ENCODE measurements around the gene COP1. TPM values are rescaled to one million over a fixed set of nuclear protein-coding genes. Genes with fewer than 3 reads are reported as not detected.

Gene COP1
- polyA plus RNA-seq, 3 donors: 44.0 to 74.2 (median 68.6) TPM

DNA sequence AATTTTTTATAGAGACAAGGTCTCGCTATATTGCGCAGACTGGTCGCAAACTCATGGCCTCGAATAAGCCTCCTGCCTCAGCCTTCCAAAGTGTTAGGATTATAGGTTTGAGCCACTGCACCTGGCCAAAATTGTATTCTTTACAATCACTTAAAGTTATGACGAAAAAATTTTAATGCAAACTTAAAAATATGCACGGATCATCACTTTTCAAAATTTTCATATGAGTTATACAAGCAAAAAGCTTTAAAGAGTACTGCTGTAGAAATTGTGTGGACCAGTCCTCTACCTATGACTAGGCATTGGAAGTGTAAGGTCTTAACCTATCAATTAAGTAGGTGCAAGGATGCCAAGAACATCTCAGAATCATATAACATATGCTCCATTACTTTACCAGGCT lies 34.9 kb downstream of the COP1 start:
- no peaks in the 10 kb centered on the region for H3K4me1 ChIP-seq (ENCODE audit: control insufficient read depth in 1 of 2, insufficient read depth in 2 of 2, low read length in 2 of 2)
- TF ChIP-seq, protein P1, sequence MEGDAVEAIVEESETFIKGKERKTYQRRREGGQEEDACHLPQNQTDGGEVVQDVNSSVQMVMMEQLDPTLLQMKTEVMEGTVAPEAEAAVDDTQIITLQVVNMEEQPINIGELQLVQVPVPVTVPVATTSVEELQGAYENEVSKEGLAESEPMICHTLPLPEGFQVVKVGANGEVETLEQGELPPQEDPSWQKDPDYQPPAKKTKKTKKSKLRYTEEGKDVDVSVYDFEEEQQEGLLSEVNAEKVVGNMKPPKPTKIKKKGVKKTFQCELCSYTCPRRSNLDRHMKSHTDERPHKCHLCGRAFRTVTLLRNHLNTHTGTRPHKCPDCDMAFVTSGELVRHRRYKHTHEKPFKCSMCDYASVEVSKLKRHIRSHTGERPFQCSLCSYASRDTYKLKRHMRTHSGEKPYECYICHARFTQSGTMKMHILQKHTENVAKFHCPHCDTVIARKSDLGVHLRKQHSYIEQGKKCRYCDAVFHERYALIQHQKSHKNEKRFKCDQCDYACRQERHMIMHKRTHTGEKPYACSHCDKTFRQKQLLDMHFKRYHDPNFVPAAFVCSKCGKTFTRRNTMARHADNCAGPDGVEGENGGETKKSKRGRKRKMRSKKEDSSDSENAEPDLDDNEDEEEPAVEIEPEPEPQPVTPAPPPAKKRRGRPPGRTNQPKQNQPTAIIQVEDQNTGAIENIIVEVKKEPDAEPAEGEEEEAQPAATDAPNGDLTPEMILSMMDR (IDR thresholded peaks at IDR 0.05): no peak

DNA sequence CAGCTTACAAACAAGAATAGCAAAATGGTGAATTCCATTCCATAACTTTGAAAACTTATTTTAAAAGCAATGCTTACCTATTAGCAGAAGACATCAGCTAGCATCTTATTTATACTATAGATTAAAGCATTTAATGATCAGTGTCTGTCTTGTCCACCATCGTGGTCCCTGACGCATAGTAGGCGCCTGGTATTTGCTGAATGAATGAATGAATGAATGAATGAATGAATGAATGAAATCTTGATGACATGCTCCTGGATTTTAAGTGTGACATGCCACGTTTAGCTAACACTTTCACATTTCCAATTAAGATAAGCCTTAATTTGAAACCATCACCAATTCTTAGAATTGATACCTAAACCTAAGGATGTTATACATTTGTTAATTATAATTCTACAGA lies 39.9 kb downstream of the COP1 start:
- Mint-ChIP-seq H3K9me3 (no peaks in the 10 kb centered on the region), H3K27me3 (ENCODE audit: low read depth in 3 of 3) (no peaks in the 10 kb centered on the region), H3K4me1 (no peaks in the 10 kb centered on the region), H3K27ac (no peak overlapping the region), H3K36me3 (peaks cover 53 to 63% of the 10 kb centered on the region in 2 donors), H3K4me3 (no peak overlapping the region)
- DNase-seq: no peak
- Histone ChIP-seq H3K4me1 (ENCODE audit: control insufficient read depth in 1 of 2, insufficient read depth in 2 of 2, low read length in 2 of 2) (no peaks in the 10 kb centered on the region), H3K4me3 (replicated peaks in 1 of 3; ENCODE audit: low read depth in 2 of 3, low read length in 3 of 3) (no peak overlapping the region), H3K9me3 (replicated peaks in 1 of 2; ENCODE audit: control insufficient read depth in 1 of 2, insufficient read depth in 1 of 2, low read length in 2 of 2) (no peaks in the 10 kb centered on the region), H3K4me2 (replicated peaks; ENCODE audit: extremely low read depth, low read length, poor library complexity, severe bottlenecking) (no peak overlapping the region), H2AFZ (ENCODE audit: insufficient read depth, low read depth, low read length, poor library complexity, severe bottlenecking) (no peak overlapping the region), H4K20me1 (ENCODE audit: insufficient read depth, low read length) (peaks cover 100% of the 10 kb centered on the region), H3K27ac (ENCODE audit: low read depth in 1 of 2, low read length in 2 of 2) (no peak overlapping the region), H3K79me2 (ENCODE audit: insufficient read depth, low read length) (peaks cover 87% of the 10 kb centered on the region), H3K9ac (ENCODE audit: insufficient read depth, low read length, poor library complexity, severe bottlenecking) (no peak overlapping the region), H3K36me3 (replicated peaks in 1 of 2; ENCODE audit: control insufficient read depth in 1 of 2, insufficient read depth in 2 of 2, low read length in 2 of 2) (peaks cover 32 to 91% of the 10 kb centered on the region in 2 donors), H3K27me3 (ENCODE audit: control insufficient read depth in 2 of 2, insufficient read depth in 2 of 2, low read length in 2 of 2) (no peaks in the 10 kb centered on the region)
- intact Hi-C loops (cut with micrococcal nuclease): no loop called here
- TF ChIP-seq, protein P1 (IDR thresholded peaks at IDR 0.05): no peak
- no CpG with 5 or more reads among the region's 4 CpGs for WGBS (ENCODE audit: insufficient coverage)

More for the DNA sequence above, 34.9 kb downstream of the COP1 start:
- peaks cover 54 to 91% of the 10 kb centered on the region in 2 donors for H3K36me3 ChIP-seq (replicated peaks in 1 of 2; ENCODE audit: control insufficient read depth in 1 of 2, insufficient read depth in 2 of 2, low read length in 2 of 2)
- no peak for DNase-seq
- H3K9me3 ChIP-seq (replicated peaks in 1 of 2; ENCODE audit: control insufficient read depth in 1 of 2, insufficient read depth in 1 of 2, low read length in 2 of 2): no peaks in the 10 kb centered on the region
- no peak overlapping the region for H3K4me2 ChIP-seq (replicated peaks; ENCODE audit: extremely low read depth, low read length, poor library complexity, severe bottlenecking)
- peaks cover 61 to 76% of the 10 kb centered on the region in 2 donors for H3K36me3 Mint-ChIP-seq
- no peak overlapping the region for H3K27ac Mint-ChIP-seq
- peaks cover 93% of the 10 kb centered on the region for H3K79me2 ChIP-seq (ENCODE audit: insufficient read depth, low read length)
- no peak overlapping the region for H3K4me3 ChIP-seq (replicated peaks in 1 of 3; ENCODE audit: low read depth in 2 of 3, low read length in 3 of 3)
- intact Hi-C loops (cut with micrococcal nuclease): no loop called here
- no peaks in the 10 kb centered on the region for H3K27me3 Mint-ChIP-seq (ENCODE audit: low read depth in 3 of 3)
- H3K9ac ChIP-seq (ENCODE audit: insufficient read depth, low read length, poor library complexity, severe bottlenecking): no peak overlapping the region
- no peak overlapping the region for H3K27ac ChIP-seq (ENCODE audit: low read depth in 1 of 2, low read length in 2 of 2)
- no peak overlapping the region for H2AFZ ChIP-seq (ENCODE audit: insufficient read depth, low read depth, low read length, poor library complexity, severe bottlenecking)
- H3K4me1 Mint-ChIP-seq: no peaks in the 10 kb centered on the region
- no CpG with 5 or more reads among the region's 6 CpGs for WGBS (ENCODE audit: insufficient coverage)
- H4K20me1 ChIP-seq (ENCODE audit: insufficient read depth, low read length): peaks cover 99% of the 10 kb centered on the region
- H3K4me3 Mint-ChIP-seq: no peak overlapping the region
- H3K9me3 Mint-ChIP-seq: peaks cover 0 to 6% (median 0%) of the 10 kb centered on the region in 7 donors
- H3K27me3 ChIP-seq (ENCODE audit: control insufficient read depth in 2 of 2, insufficient read depth in 2 of 2, low read length in 2 of 2): no peaks in the 10 kb centered on the region

Measured in CD14-positive monocyte (primary cell).